Hepatocyte (in vitro differentiated cells): ENCODE data around the gene ASB2. TPM values are rescaled to one million over a fixed set of nuclear protein-coding genes. Genes with fewer than 3 reads are reported as not detected.

Source experiments
- DNase-seq: peaks from one replicate; pipeline ENCODE4 v3.0.0-alpha.2; 2016; ENCODE audit warnings: low spot score
- H2AFZ ChIP-seq: fragments of 200-600 bp; sonication (generic); 2 replicates; pipeline ENCODE4 v1.6.0; 2016; ENCODE audit warnings: antibody characterized with exemption, mild to moderate bottlenecking
- H3K27ac ChIP-seq: fragments of 200-600 bp; sonication (generic); 2 replicates; pipeline ENCODE4 v1.5.1; 2016; ENCODE audit warnings: mild to moderate bottlenecking
- H3K27me3 ChIP-seq: fragments of 200-600 bp; sonication (generic); 2 replicates; pipeline ENCODE4 v1.6.1; 2016
- H3K36me3 ChIP-seq: fragments of 200-600 bp; sonication (generic); replicated peaks from 2 replicates; pipeline ENCODE4 v1.5.1; 2016; ENCODE audit warnings: low read depth; ENCODE audit not compliant: insufficient read depth
- H3K4me1 ChIP-seq: fragments of 200-600 bp; sonication (generic); 2 replicates; pipeline ENCODE4 v1.5.1; 2016; ENCODE audit warnings: mild to moderate bottlenecking, moderate library complexity; ENCODE audit not compliant: insufficient read depth
- H3K4me2 ChIP-seq: fragments of 200-600 bp; sonication (generic); 2 replicates; pipeline ENCODE4 v1.6.0; 2016
- H3K4me3 ChIP-seq: fragments of 200-600 bp; sonication (generic); 2 replicates; pipeline ENCODE4 v1.5.1; 2016; ENCODE audit warnings: mild to moderate bottlenecking
- H3K79me2 ChIP-seq: fragments of 200-600 bp; sonication (generic); 2 replicates; pipeline ENCODE4 v1.6.0; 2017; ENCODE audit warnings: mild to moderate bottlenecking
- H3K9me2 ChIP-seq: fragments of 200-600 bp; sonication (generic); replicated peaks from 2 replicates; pipeline ENCODE4 v1.6.0; 2017; ENCODE audit warnings: mild to moderate bottlenecking; ENCODE audit not compliant: insufficient read depth
- H3K9me3 ChIP-seq: fragments of 200-600 bp; sonication (generic); 2 replicates; pipeline ENCODE4 v1.5.1; 2016; ENCODE audit warnings: low read depth, mild to moderate bottlenecking
- H4K20me1 ChIP-seq: fragments of 200-600 bp; sonication (generic); 2 replicates; pipeline ENCODE4 v1.6.0; 2016; ENCODE audit warnings: mild to moderate bottlenecking; ENCODE audit not compliant: insufficient read depth, poor library complexity, severe bottlenecking
- EZH2 ChIP-seq: fragments of 200-600 bp; sonication (generic); IDR thresholded peaks from 2 replicates; pipeline ENCODE4 v1.6.1; 2016; ENCODE audit warnings: antibody characterized with exemption, mild to moderate bottlenecking, borderline replicate concordance
- EZH2phosphoT487 ChIP-seq: fragments of 200-600 bp; sonication (generic); IDR thresholded peaks from one replicate; pipeline ENCODE4 v1.6.1; 2018; ENCODE audit warnings: antibody characterized with exemption, mild to moderate bottlenecking, low read depth, moderate library complexity; ENCODE audit not compliant: unreplicated experiment, severe bottlenecking
- WGBS: methylation state at CpG from one replicate; pipeline ENCODE4 v1.1.6; 2016; ENCODE audit warnings: low lambda C conversion rate; ENCODE audit errors: missing lambda C conversion rate; 5-methylcytosine and 5-hydroxymethylcytosine counted together
- polyA plus RNA-seq: library from polyadenylated mRNA; unstranded; fragments of >200 nt; fragmentation: Nextera tagmentation; extraction: Ambion mirVana; gene quantifications from 2 replicates; pipeline ENCODE4 v1.2.1, GENCODE V29; 2016
- total RNA-seq: library from RNA; depleted of rRNA; stranded (reverse); fragments of >200 nt; gene quantifications from 2 replicates; pipeline ENCODE4 v1.2.3, GENCODE V29; 2014
- TF ChIP-seq, protein P1 (sequence below): fragments of 200-600 bp; sonication (generic); IDR thresholded peaks from 2 replicates; pipeline ENCODE4 v1.5.1; 2016; ENCODE audit warnings: antibody characterized with exemption, mild to moderate bottlenecking; ENCODE audit not compliant: poor library complexity

The ASB2 gene
- total and polyA plus RNA-seq, 2 experiments from 2014 or later, result 0.27 to 0.53 TPM

DNA sequence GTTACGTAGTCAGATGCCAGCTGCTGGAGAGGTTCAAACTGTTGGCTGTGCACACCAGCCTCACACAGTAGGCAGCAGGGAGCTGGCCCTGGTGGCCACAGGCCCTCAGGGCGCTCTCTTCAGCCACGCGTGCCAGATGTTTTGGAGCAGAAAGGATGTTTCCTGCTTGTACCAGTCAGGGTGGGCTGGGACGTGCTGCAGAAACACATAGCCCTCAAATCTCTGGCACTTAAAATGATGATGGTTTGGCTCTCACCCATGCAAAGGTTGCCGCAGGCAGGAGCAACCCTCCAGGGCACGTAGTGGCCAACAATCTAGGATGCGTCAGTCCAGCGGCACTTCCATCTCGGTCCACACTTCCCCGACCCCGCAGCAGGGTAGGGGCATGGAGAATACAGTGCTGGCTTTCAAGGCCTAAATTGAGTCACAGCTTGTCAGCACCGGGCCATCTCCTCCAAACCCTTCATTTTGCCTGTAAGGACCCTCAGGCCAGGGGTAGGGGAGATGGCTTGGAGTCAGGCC, 50.9 kb downstream of the ASB2 start:
- H2AFZ ChIP-seq, result no peak overlapping the region
- no peaks in the 10 kb centered on the region for H3K4me1 ChIP-seq
- no peaks in the 10 kb centered on the region for H3K36me3 ChIP-seq
- no peak for DNase-seq
- no peak overlapping the region for H3K27ac ChIP-seq
- 89% methylated on average over 13 of the region's 13 CpGs for WGBS
- H3K9me3 ChIP-seq, result no peaks in the 10 kb centered on the region
- H3K27me3 ChIP-seq, result no peaks in the 10 kb centered on the region
- no peak overlapping the region for H3K4me2 ChIP-seq
- H3K4me3 ChIP-seq, result no peak overlapping the region
- no peaks in the 10 kb centered on the region for H3K79me2 ChIP-seq
- TF ChIP-seq, protein P1, sequence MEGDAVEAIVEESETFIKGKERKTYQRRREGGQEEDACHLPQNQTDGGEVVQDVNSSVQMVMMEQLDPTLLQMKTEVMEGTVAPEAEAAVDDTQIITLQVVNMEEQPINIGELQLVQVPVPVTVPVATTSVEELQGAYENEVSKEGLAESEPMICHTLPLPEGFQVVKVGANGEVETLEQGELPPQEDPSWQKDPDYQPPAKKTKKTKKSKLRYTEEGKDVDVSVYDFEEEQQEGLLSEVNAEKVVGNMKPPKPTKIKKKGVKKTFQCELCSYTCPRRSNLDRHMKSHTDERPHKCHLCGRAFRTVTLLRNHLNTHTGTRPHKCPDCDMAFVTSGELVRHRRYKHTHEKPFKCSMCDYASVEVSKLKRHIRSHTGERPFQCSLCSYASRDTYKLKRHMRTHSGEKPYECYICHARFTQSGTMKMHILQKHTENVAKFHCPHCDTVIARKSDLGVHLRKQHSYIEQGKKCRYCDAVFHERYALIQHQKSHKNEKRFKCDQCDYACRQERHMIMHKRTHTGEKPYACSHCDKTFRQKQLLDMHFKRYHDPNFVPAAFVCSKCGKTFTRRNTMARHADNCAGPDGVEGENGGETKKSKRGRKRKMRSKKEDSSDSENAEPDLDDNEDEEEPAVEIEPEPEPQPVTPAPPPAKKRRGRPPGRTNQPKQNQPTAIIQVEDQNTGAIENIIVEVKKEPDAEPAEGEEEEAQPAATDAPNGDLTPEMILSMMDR, result no peak
- TF ChIP-seq EZH2phosphoT487, result no peak
- no peaks in the 10 kb centered on the region for H4K20me1 ChIP-seq
- H3K9me2 ChIP-seq, result no peaks in the 10 kb centered on the region

DNA sequence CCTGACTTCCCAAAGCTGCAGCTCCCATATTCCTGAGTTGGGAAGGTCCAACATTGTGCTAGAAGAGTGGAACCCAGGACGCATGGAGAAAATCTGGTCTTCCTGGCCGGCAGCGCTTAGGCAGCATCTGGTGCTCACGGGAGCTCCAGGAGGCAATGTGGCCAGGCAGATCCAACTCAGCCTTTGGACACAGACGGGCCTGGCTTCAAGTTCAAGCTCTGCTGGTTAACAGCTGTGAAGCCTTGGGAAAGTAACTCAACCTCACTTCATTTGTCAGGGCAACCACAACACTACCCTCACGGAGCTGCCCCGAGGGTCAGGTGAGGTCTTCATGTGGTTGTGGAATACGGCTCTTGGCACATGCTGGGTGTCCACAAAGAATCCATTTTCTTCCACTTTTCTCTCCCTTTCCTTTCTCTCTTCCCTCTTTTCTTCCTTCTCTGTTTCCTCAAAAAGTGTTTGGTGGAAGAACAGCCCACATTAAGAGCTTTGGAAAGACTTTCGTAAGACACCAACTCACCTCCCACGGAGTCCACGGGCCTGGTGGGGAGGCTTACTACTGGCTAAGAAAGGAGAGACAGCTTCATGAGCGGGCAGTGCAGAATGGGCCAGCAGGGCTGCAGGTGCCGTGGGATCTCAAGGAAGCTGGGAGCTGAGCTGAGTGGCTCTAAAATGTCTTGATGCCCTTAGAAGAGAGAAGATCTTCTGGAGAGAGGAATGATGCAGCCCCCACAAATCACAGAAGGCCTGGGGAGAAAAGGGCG, 51.6 kb downstream of the ASB2 start:
- TF ChIP-seq, protein P1, result no peak
- TF ChIP-seq EZH2 (no peak), EZH2phosphoT487 (no peak)
- Histone ChIP-seq H3K27me3 (no peaks in the 10 kb centered on the region), H4K20me1 (no peaks in the 10 kb centered on the region), H3K79me2 (no peaks in the 10 kb centered on the region), H2AFZ (no peak overlapping the region), H3K4me3 (no peak overlapping the region), H3K4me1 (no peaks in the 10 kb centered on the region), H3K9me2 (no peaks in the 10 kb centered on the region), H3K27ac (no peak overlapping the region), H3K4me2 (no peak overlapping the region), H3K36me3 (no peaks in the 10 kb centered on the region), H3K9me3 (no peaks in the 10 kb centered on the region)
- DNase-seq, result no peak
- WGBS, result 95% methylated on average over 14 of the region's 14 CpGs

DNA sequence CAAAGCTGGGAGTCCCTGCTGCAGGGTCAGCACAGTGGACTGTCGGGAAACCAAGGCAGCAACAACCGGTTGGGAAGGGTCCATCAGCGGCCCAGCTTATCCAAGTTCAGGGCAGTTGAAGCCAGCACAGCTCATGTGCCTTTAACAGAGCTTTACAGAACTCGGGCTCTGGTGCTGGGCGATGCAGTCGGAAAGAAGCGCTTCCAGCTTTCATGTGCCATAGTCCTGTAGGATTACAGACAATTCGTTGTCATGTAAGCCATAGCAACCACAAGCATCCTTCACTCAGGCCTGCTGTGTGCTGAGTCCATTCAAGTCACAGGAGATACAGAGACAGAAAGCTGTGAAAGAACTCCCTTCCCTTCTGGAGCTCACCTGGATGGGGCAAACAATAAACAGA, 52.7 kb downstream of the ASB2 start:
- H4K20me1 ChIP-seq, result no peaks in the 10 kb centered on the region
- no peaks in the 10 kb centered on the region for H3K9me3 ChIP-seq
- no peaks in the 10 kb centered on the region for H3K27me3 ChIP-seq
- H3K4me2 ChIP-seq, result no peak overlapping the region
- H3K4me1 ChIP-seq, result no peaks in the 10 kb centered on the region
- WGBS, result 92% methylated on average over 8 of the region's 8 CpGs
- no peaks in the 10 kb centered on the region for H3K36me3 ChIP-seq
- H2AFZ ChIP-seq, result no peak overlapping the region
- H3K9me2 ChIP-seq, result no peaks in the 10 kb centered on the region
- no peaks in the 10 kb centered on the region for H3K79me2 ChIP-seq
- no peak overlapping the region for H3K4me3 ChIP-seq
- DNase-seq, result no peak
- TF ChIP-seq EZH2, result no peak
- no peak for TF ChIP-seq EZH2phosphoT487
- TF ChIP-seq, protein P1, result no peak
- H3K27ac ChIP-seq, result no peak overlapping the region
